Measurements from ENCODE around the gene CAPN10.

CAPN10 gene

DNA sequence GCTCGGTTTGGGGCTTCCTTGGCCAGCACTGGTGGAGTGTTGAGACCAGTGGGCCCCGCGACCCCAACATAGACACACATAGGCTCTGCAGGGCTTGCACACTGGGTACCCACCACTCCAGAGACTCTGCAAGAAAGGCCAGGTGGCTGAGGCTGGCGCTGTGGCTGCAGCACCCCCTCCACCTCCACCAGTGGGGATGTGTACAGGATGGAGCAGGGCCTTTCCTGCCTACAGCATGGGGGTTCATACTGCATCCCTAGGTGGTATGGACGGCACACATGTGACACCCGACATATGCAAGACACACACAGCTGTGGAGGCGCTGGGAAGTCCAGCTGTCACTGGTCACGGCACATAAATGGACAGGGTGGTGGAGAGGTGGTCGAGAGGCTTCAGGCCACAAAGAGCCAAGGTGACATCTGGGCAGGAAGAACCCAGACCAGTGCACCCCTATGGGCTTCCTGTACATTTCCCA lies 17.0 kb upstream of the CAPN10 start:
- peak overlapping the region; percentile 65 for H3K4me3 ChIP-seq (ENCODE audit: low read depth, low read length)
- TF ChIP-seq, protein P1, sequence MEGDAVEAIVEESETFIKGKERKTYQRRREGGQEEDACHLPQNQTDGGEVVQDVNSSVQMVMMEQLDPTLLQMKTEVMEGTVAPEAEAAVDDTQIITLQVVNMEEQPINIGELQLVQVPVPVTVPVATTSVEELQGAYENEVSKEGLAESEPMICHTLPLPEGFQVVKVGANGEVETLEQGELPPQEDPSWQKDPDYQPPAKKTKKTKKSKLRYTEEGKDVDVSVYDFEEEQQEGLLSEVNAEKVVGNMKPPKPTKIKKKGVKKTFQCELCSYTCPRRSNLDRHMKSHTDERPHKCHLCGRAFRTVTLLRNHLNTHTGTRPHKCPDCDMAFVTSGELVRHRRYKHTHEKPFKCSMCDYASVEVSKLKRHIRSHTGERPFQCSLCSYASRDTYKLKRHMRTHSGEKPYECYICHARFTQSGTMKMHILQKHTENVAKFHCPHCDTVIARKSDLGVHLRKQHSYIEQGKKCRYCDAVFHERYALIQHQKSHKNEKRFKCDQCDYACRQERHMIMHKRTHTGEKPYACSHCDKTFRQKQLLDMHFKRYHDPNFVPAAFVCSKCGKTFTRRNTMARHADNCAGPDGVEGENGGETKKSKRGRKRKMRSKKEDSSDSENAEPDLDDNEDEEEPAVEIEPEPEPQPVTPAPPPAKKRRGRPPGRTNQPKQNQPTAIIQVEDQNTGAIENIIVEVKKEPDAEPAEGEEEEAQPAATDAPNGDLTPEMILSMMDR (IDR thresholded peaks at IDR 0.05; ENCODE audit: low read depth, low read length): no peak

DNA sequence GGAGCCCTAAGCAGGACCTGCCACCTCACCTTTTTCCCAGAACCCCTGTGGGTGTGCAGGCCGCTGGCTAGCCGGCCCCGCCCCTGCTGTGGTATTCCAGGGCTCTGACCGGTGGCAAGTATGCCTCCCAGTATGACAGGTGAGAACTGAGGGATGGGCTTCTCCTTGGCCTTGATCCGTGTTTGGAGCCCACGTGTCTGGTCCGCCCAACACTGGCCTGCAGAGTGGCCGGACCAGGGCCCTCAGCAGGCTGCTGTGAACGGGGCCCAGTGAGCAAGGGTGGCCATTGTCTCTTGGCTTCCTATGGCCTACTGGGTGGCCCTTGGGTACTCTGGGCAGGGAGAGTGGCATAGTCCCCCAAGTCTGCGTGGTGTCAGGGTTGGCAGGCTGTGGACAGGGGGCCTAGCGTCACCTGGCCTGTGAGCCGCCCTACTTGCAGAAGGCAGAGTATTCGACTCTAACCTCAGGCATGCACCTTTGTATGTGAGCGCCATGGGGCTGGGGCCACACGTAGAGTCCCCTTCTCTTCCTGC lies 16.5 kb upstream of the CAPN10 start:
- TF ChIP-seq, protein P1 (IDR thresholded peaks at IDR 0.05; ENCODE audit: low read depth, low read length): no peak
- no peak overlapping the region for H3K4me3 ChIP-seq (ENCODE audit: low read depth, low read length)

DNA sequence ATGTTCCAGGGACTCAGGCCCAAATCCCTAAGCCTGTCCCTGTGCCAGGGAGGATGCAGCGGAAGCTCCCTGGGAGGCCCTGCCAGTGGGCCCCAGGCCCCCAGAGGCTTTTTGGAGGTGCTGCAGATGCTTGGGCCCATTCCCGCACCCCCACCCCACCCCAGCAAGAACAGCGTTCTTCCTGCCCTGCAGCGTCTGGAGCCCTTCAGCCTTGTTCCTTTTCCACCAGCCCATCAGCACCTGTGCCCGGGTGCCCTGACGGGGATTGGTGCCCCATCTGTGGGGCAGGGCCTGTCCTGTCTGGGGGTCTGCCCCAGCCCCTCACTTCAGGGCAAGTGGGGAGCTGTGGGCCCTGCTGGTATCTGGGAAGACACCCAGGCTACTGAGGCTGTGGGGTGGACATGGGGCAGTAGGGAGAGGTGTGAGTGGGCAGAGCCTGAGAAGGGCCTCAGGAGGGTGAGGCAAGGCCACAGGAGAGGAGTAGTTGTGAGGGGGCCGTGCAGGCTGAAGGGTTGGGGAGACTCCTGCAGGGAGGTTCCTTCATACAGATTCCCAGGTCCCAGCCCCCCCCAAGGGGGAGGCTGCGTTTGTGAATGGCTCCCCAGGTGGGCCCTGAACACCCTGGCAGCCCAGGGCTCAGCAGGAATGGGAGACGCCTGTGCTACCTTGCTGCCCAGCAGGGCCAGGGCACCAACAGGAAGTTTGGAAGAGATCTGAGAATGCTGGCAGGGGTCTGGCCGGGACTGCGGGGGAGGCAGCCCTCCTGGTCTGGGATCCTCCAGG lies 15.8 kb upstream of the CAPN10 start:
- H3K4me3 ChIP-seq (ENCODE audit: low read depth, low read length): no peak overlapping the region
- TF ChIP-seq, protein P1 (IDR thresholded peaks at IDR 0.05; ENCODE audit: low read depth, low read length): no peak

DNA sequence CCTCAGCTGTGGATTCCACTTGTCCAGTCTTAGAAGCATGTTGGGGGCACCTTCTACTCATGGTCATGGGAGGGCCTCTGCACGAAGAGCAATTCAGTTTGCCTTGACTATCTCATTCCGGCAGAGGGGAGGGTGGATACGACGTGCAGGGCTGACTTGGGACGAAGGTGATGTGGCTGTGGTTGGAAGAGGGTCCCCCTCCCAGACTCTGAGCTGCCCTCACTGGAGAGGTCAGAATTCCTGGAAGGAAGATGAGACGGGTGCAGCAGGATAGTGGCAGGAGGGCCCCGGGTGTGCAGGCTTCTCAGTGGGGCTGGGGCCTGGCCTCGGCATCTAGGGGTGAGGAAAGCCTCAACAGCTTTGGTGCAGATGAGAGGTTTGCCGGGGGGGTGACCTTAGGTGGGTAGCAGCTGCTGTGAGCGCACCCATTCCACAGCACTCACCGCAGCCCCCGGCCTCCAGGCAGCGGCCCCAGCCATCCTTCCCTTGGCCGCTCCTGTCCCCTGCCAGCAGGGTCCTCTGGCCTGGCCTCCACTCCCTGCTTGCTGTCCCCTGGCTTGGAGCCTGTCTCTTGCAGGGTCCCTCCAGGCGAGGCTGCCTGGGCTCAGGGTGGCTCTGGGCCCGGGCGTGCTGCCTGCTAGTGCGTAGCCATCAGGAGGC lies 15.1 kb upstream of the CAPN10 start:
- TF ChIP-seq, protein P1 (IDR thresholded peaks at IDR 0.05; ENCODE audit: low read depth, low read length): no peak
- H3K4me3 ChIP-seq (ENCODE audit: low read depth, low read length): no peak overlapping the region

DNA sequence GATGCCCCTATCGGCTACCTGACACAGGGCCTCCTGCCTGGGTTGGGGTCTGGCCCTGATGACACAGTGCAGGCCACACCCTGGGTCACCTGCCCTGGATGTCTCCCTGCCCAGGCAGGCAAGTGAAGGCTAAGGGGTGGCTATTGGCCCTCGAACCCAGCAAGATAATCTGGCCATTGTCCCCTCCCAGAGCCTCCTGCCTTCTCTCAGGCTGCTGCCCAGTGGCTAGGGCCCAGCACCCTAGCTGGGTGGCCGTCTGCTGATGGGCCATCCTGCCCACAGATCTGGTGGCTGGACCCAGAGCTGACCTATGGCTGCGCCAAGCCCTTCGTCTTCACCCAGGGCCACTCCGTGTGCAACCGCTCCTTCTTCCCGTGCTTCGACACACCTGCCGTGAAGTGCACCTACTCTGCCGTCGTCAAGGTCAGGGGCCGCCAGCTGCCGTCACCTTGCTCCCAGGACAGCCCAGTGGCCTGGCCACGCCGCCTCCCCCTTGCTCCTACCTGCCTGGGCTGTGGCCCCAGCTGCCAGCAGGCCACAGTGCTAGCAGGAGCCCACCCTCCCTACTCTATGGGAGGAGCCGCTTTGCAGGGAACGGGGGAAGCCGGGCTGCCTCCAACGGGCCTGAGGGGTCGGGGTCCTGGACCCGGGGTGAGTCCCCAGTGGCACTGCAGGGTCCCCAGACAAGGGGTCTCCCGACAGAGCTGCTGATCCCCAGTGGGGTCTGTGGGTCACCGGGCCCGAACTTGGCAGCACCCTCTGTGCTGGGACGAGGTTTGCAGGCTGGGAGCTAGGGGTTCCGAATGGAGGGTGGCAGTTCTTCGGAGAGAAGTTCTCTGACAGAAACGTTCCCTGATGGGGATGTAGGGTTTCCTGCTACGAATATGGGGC lies 14.1 kb upstream of the CAPN10 start:
- TF ChIP-seq, protein P1 (IDR thresholded peaks at IDR 0.05; ENCODE audit: low read depth, low read length): no peak
- H3K4me3 ChIP-seq (ENCODE audit: low read depth, low read length): no peak overlapping the region

DNA sequence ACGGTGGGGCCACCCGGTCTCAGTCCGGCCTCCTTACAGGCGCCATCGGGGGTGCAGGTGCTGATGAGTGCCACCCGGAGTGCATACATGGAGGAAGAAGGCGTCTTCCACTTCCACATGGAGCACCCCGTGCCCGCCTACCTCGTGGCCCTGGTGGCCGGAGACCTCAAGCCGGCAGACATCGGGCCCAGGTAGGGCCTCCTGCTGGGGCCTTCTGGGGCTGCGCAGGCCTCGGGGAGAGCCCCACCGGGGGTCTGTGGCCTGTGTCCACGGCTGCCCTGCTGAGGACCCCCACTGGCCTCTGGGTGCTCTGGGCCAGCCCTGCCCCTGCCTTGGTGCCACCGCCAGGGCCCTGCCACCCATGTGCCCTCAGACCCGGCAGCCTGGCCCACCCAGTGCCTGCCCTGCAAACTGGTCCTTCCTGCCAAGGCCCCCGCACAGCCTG lies 13.4 kb upstream of the CAPN10 start:
- TF ChIP-seq, protein P1 (IDR thresholded peaks at IDR 0.05; ENCODE audit: low read depth, low read length): no peak
- H3K4me3 ChIP-seq (ENCODE audit: low read depth, low read length): no peak overlapping the region

Measured in WI38 (cell line).